Measurements from ENCODE around the gene MGAT4C. TPM values are rescaled to one million over a fixed set of nuclear protein-coding genes. Genes with fewer than 3 reads are reported as not detected.

Gene MGAT4C
- total RNA-seq, 1 donor from 2014 or later, result 1.8 TPM

DNA sequence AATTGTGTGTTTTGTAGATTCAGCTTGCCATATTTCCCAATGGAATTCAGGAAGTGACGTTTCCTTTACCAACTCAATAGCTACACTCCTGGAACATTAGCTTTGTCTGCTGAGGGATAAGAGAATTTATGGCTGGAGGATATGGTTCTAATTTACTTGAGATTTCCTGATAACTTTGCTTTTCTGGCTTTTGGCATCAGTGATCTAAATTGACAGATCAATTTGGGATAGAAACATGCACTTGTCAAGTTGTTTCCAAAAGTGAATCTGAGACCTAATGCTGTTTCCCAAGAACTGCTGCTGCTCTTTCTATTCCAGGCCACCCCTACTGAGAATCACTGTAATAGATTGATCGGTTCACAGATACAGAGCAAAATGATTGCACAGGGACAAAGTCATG, 43.2 kb downstream of the MGAT4C start:
- H3K9me3 Mint-ChIP-seq, result peaks cover 15% of the 10 kb centered on the region
- TF ChIP-seq, protein P1, sequence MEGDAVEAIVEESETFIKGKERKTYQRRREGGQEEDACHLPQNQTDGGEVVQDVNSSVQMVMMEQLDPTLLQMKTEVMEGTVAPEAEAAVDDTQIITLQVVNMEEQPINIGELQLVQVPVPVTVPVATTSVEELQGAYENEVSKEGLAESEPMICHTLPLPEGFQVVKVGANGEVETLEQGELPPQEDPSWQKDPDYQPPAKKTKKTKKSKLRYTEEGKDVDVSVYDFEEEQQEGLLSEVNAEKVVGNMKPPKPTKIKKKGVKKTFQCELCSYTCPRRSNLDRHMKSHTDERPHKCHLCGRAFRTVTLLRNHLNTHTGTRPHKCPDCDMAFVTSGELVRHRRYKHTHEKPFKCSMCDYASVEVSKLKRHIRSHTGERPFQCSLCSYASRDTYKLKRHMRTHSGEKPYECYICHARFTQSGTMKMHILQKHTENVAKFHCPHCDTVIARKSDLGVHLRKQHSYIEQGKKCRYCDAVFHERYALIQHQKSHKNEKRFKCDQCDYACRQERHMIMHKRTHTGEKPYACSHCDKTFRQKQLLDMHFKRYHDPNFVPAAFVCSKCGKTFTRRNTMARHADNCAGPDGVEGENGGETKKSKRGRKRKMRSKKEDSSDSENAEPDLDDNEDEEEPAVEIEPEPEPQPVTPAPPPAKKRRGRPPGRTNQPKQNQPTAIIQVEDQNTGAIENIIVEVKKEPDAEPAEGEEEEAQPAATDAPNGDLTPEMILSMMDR (IDR thresholded peaks at IDR 0.05; ENCODE audit: unreplicated experiment), result no peak
- H3K27me3 Mint-ChIP-seq (ENCODE audit: low read depth), result no peaks in the 10 kb centered on the region
- peaks cover 10% of the 10 kb centered on the region for H3K4me1 Mint-ChIP-seq
- peaks cover 3% of the 10 kb centered on the region for H3K36me3 Mint-ChIP-seq
- no peak for DNase-seq (ENCODE audit: low spot score in 2 of 2, unreplicated experiment in 2 of 2)
- no peak overlapping the region for H3K4me3 Mint-ChIP-seq
- H3K27ac Mint-ChIP-seq, result no peak overlapping the region

DNA sequence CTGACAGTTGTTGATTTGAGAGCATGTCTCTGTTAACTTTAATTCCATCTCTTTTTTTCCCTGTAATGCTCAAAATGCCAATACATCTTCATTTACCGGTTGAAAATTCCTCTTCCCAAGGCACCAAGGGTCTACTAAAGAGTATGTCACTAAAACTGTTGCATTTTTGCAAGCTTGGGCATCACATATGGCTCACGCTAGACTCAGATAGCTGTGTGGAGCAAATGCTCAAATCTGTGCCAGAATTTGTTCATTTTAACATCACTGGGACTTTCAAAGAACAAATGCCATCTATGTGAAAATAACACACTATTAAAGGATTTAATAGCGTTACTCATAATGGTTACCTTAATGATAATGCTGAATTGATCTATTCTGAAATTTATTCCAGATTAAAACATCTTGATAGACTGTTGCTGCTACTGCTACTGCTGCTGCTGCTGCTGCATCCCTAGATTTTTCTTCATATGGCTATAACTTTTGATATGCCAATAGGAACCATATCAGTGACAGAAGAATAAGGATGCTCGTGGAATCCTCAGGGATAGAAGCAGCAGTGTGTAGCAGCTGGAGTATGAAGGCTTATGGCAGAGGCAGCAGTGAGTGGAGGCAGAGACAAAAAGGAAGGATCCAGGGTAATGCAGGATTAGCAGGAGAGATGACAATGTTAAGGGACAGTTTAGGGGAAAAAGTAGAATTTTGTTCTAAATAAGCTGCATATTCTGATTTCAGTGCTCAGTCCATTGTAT, 57.3 kb downstream of the MGAT4C start:
- Mint-ChIP-seq H3K4me3 (no peak overlapping the region), H3K27me3 (ENCODE audit: low read depth) (no peaks in the 10 kb centered on the region), H3K27ac (no peak overlapping the region), H3K9me3 (no peaks in the 10 kb centered on the region), H3K4me1 (peaks cover 2% of the 10 kb centered on the region), H3K36me3 (no peaks in the 10 kb centered on the region)
- DNase-seq (ENCODE audit: low spot score in 2 of 2, unreplicated experiment in 2 of 2), result no peak
- TF ChIP-seq, protein P1 (IDR thresholded peaks at IDR 0.05; ENCODE audit: unreplicated experiment), result no peak

DNA sequence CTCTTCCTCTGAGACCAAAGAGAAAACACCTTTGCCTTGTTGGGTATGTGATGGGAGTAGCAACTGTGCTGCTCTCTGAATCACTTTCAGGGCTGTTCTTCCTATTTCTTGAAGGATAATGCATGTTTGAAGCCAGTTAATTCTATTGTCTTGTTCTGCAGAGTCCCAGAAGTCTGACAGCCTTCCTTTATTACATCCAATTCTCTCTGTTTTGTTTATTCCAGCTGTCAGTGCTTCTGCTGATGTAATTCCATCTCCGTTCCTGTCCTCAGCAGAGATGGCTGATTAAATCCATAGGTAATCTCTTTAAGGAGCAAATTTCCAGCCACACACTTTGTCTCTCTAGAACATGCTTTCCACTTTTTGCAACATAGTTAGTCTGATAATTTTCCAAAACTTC, 59.7 kb downstream of the MGAT4C start:
- H3K36me3 Mint-ChIP-seq, result no peaks in the 10 kb centered on the region
- H3K9me3 Mint-ChIP-seq, result no peaks in the 10 kb centered on the region
- H3K27me3 Mint-ChIP-seq (ENCODE audit: low read depth), result no peaks in the 10 kb centered on the region
- H3K4me3 Mint-ChIP-seq, result no peak overlapping the region
- H3K27ac Mint-ChIP-seq, result no peak overlapping the region
- DNase-seq (ENCODE audit: low spot score in 2 of 2, unreplicated experiment in 2 of 2), result no peak
- TF ChIP-seq, protein P1 (IDR thresholded peaks at IDR 0.05; ENCODE audit: unreplicated experiment), result no peak
- peaks cover 3% of the 10 kb centered on the region for H3K4me1 Mint-ChIP-seq

DNA sequence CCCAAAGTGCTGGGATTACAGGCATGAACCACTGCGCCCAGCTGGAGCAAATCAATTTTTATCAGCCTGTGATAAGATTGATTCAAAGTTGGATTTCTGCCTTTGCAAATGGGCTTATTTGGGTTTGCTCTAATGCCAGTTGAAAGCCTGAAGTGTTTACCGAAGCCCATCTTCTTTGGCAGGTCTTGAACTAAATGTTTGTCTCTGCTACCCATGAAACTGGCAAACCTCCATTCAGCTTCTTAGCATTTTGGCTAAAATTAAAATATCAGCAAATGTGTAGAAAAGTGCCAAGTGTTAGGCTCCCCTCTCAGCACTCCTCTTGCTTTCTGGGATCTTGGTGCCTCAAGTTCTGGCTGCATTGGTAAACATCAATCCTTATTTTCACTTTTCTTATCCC, 61.5 kb downstream of the MGAT4C start:
- H3K4me1 Mint-ChIP-seq, result peaks cover 3% of the 10 kb centered on the region
- no peaks in the 10 kb centered on the region for H3K27me3 Mint-ChIP-seq (ENCODE audit: low read depth)
- H3K36me3 Mint-ChIP-seq, result no peaks in the 10 kb centered on the region
- no peak overlapping the region for H3K27ac Mint-ChIP-seq
- H3K9me3 Mint-ChIP-seq, result no peaks in the 10 kb centered on the region
- TF ChIP-seq, protein P1 (IDR thresholded peaks at IDR 0.05; ENCODE audit: unreplicated experiment), result no peak
- no peak overlapping the region for H3K4me3 Mint-ChIP-seq
- no peak for DNase-seq (ENCODE audit: low spot score in 2 of 2, unreplicated experiment in 2 of 2)

DNA sequence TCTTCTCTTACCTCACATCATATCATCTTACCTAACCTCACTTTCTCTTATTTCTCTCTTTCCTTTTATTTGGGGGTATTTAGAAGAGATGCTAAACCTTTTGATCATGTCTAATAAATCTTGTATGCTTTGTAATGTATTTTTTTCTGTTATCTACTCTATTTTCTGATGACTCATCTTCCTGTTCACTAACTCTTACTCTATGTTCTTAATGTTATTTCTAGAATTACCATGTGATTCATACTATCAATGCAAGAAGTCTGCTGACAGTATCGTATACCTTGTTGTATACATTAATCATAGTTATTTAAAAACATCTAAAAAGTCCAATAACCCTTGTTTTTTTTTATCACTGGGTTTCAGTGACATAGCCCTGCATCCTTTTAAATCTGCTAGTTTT, 62.3 kb downstream of the MGAT4C start:
- TF ChIP-seq, protein P1 (IDR thresholded peaks at IDR 0.05; ENCODE audit: unreplicated experiment), result no peak
- Mint-ChIP-seq H3K4me3 (no peak overlapping the region), H3K27me3 (ENCODE audit: low read depth) (no peaks in the 10 kb centered on the region), H3K4me1 (peaks cover 6% of the 10 kb centered on the region), H3K36me3 (no peaks in the 10 kb centered on the region), H3K9me3 (no peaks in the 10 kb centered on the region), H3K27ac (no peak overlapping the region)
- no peak for DNase-seq (ENCODE audit: low spot score in 2 of 2, unreplicated experiment in 2 of 2)
